B cell (primary cell): ENCODE results near the gene MTRF1.

ENCODE experiments used
- EZH2 ChIP-seq: IDR thresholded peaks from 2 replicates; pipeline ENCODE4 v1.6.1; 2012; ENCODE audit warnings: borderline replicate concordance, low read depth, mild to moderate bottlenecking, moderate library complexity, low read length; ENCODE audit not compliant: insufficient read depth, poor library complexity, severe bottlenecking
- TF ChIP-seq, protein P1 (sequence below): fragments of 200-600 bp; IDR thresholded peaks from one replicate; pipeline ENCODE4 v1.8.0; 2022; ENCODE audit warnings: antibody characterized with exemption, mild to moderate bottlenecking

GRCh38 chr13:41199079-41199478 is 64.3 kb downstream of the MTRF1 start:
- TF ChIP-seq, protein P1, sequence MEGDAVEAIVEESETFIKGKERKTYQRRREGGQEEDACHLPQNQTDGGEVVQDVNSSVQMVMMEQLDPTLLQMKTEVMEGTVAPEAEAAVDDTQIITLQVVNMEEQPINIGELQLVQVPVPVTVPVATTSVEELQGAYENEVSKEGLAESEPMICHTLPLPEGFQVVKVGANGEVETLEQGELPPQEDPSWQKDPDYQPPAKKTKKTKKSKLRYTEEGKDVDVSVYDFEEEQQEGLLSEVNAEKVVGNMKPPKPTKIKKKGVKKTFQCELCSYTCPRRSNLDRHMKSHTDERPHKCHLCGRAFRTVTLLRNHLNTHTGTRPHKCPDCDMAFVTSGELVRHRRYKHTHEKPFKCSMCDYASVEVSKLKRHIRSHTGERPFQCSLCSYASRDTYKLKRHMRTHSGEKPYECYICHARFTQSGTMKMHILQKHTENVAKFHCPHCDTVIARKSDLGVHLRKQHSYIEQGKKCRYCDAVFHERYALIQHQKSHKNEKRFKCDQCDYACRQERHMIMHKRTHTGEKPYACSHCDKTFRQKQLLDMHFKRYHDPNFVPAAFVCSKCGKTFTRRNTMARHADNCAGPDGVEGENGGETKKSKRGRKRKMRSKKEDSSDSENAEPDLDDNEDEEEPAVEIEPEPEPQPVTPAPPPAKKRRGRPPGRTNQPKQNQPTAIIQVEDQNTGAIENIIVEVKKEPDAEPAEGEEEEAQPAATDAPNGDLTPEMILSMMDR: no peak
- TF ChIP-seq EZH2: no peak
